GM19455 (cell line): ENCODE results near the gene SPEG.

Experiments
- ATAC-seq: cut with Tn5 transposase; IDR thresholded peaks from one replicate; pipeline ENCODE4 v1.9.1; 2021; ENCODE audit not compliant: unreplicated experiment

Gene SPEG

DNA sequence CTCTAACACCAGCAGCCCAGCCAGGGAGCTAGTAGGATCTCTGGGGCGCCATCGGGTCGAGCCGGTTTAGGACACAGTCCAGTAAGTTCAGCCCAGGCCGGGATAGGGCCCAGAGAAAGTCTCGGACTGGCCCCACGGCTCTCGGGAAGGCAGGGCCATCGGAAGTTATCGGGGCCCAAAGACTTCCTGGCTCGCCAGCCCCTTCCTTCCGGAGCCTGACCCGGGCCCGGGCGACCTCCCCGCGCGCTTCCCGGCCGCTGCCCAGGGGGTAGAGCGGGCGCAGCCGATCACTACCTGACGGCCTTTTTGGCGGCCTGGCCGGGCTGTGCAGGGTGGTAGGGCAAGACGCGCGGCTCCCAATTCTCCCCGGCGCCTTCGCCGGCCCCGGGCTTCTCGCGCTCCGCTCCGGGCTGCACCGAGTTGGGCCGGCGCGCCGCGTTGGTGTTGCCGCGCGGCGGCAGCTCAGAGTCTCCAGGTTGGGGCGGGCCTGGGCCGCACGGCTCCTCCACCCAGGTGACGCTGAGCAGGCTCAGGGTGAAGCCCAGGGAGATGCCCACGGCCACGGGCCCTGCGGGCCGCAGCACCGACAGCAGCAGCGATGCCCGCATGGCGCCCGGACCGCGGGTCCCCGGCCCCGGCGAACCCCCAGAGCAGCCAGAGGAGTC is 108.4 kb downstream of the SPEG start:
- peak; percentile 41 for ATAC-seq

DNA sequence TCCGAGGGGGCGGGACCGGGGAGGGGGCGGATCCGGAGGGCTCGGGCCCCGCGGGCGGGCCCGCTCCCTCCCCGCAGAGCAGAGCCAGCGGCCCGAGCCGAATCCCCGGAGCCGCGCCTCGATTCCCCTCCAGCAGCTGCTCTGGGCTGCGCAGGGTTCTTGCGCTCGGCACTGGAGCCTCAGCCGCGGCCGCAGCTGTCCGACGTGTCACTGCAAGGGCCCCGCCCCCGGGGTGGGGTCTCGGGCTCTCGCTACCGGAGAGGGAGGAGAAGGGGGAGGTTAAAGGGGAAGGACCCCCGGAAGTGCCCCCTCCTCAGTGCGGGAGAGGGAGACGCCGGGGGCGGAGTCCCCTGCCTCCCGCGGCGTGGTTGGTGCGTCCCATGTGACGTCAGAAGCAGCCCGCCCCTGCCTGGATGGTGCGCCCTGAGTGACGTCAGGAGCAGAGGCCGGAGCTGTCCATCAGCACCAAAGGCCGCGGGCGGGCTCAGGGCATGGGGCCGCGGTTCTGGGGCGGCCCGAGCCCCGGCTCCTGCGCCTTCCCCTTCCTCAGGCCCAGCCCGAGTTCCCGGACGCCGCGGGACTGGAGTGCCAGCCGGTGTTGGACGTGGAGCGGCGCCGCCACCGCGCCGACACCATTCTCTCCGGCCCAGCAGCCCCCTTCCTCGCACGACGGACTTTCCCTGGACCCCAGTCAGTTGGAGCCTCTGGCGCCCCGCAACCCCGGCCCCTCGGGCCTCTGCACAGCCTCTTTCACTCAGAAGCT is 109.1 kb downstream of the SPEG start, which contains the start of the genes CHPF and TMEM198:
Gene CHPF, minus strand, starts transcription at position 214 of the 763 bp plus-strand sequence. CDS start 271 bp downstream, outside the sequence.
Gene TMEM198, plus strand, starts transcription at position 433 of the 763 bp plus-strand sequence. CDS start 700 bp downstream, outside the sequence.
- peak; percentile 74 for ATAC-seq

DNA sequence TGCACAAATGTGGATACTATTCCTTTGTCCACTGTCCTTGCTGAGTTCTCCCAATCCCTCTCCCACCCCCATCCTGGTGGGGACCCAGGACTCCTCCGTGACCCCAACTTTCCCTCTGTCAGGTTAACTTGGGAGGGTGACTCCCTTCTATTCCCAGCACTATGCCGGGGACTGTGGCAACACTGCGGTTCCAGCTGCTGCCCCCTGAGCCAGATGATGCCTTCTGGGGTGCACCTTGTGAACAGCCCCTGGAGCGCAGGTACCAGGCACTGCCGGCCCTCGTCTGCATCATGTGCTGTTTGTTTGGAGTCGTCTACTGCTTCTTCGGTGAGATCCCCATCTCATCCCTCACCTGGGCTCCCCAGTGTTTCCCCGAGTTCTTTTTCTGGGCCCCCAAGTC is 109.9 kb downstream of the SPEG start:
- no peak for ATAC-seq

DNA sequence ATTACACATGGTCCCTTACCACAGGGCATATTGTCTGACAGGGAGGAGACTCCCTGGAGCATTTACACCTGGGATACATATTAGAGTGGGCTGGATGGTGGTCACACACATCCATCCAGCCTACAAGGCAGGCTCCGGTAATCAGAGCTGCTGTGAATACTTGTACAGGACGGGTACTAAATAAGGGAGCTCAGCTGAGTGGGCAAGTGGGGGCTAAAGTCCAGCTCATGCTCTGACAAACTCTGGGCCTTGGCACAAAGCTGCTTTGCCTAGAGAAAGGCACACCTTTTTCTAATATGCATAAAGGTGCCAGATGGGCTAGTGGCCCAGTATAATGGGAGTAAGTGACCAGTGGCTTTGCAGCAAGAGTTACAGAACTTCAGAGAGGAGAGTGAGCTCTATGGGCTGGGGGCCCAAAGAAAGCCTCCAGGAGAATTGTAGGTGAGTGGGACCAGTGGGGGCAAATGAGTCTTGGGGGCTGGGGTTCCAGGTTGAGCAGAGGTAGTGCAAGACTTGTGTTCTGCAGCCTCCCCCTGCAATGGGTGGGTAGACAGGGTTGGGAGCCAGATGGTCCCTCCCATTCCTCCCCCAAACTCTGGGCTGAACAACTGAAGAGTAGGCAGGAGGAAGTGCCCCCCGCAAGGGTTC is 110.8 kb downstream of the SPEG start:
- no peak for ATAC-seq

DNA sequence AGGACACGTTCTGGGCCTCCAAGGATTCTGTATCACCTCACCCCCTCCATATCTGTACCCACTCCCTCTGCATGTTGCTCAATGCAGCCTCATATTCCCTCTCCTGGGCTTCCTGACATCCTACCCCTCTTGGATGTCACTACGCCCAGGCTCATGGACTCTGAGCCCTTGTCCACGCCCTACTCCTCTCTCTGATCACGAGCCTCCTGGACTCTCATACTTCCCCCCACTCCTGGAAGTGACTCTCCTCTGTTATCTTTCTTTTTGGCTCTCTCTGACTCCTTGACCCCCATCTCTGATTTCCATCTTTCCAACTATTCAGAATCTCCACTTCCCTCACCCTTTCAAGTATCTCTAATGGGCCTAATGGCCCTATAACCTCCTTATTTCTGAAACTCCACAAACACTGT is 111.3 kb downstream of the SPEG start:
- no peak for ATAC-seq

DNA sequence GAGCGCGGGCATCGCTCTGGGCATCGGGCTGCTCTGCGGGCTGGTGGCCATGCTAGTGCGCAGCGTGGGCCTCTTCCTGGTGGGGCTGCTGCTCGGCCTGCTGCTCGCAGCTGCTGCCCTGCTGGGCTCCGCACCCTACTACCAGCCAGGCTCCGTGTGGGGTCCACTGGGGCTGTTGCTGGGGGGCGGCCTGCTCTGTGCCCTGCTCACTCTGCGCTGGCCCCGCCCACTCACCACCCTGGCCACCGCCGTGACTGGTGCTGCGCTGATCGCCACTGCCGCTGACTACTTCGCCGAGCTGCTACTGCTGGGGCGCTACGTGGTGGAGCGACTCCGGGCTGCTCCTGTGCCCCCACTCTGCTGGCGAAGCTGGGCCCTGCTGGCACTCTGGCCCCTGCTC is 113.0 kb downstream of the SPEG start:
- ATAC-seq, result no peak
